Progenitor cell of endocrine pancreas (in vitro differentiated cells): ENCODE data around the gene GP2. TPM values are rescaled to one million over a fixed set of nuclear protein-coding genes. Genes with fewer than 3 reads are reported as not detected.

Experiments
- DNase-seq: peaks from one replicate; pipeline ENCODE4 v3.0.0; 2021; ENCODE audit warnings: low spot score; ENCODE audit not compliant: unreplicated experiment
- H3K27ac Mint-ChIP-seq: 2 replicates; pipeline ENCODE4 v1.8.0; 2021; ENCODE audit warnings: mild to moderate bottlenecking, moderate library complexity, mixed read lengths
- H3K27me3 Mint-ChIP-seq: 2 replicates; pipeline ENCODE4 v1.8.0; 2021; ENCODE audit warnings: mixed read lengths
- H3K36me3 Mint-ChIP-seq: 2 replicates; pipeline ENCODE4 v1.8.0; 2022; ENCODE audit warnings: mixed read lengths; ENCODE audit not compliant: insufficient read depth
- H3K4me1 Mint-ChIP-seq: 2 replicates; pipeline ENCODE4 v1.8.0; 2021; ENCODE audit warnings: low read depth, mixed read lengths
- H3K4me3 Mint-ChIP-seq: 2 replicates; pipeline ENCODE4 v1.8.0; 2021; ENCODE audit warnings: low read depth, mild to moderate bottlenecking, moderate library complexity, mixed read lengths
- H3K9me3 Mint-ChIP-seq: 2 replicates; pipeline ENCODE4 v1.8.0; 2021; ENCODE audit warnings: low read depth, mixed read lengths
- total RNA-seq: library from RNA; stranded (reverse); gene quantifications from 2 replicates; pipeline ENCODE4 v1.2.1, GENCODE V29; 2021
- TF ChIP-seq, protein P1 (sequence below): fragments of 200-600 bp; sonication (generic); IDR thresholded peaks from one replicate; pipeline ENCODE4 v1.5.0; 2021; ENCODE audit warnings: antibody characterized with exemption, mild to moderate bottlenecking; ENCODE audit not compliant: unreplicated experiment

GP2 gene
- total RNA-seq, 1 donor from 2014 or later = 13.4 TPM

DNA sequence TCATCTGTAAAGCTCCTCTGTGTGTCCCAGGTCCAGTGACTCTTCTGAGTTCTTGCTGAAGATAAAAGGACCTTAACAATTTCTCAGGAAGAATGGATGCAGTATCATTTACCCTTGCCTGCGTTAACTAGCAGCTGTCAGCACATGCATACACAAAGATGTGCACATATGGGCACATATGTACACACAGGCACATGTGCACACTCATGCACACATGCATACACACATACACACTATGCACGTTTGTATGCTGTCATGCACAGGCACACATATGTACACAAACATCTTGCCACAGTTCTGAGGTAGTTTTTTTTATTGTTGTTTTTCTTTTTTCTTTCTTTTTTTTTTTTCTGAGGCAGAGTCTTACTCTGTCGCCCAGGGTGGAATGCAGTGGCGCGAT, 24.9 kb downstream of the GP2 start:
- Mint-ChIP-seq H3K4me3 (no peak overlapping the region), H3K36me3 (no peaks in the 10 kb centered on the region), H3K4me1 (peaks cover 1% of the 10 kb centered on the region), H3K9me3 (no peaks in the 10 kb centered on the region), H3K27me3 (peaks cover 28% of the 10 kb centered on the region), H3K27ac (no peak overlapping the region)
- TF ChIP-seq, protein P1, sequence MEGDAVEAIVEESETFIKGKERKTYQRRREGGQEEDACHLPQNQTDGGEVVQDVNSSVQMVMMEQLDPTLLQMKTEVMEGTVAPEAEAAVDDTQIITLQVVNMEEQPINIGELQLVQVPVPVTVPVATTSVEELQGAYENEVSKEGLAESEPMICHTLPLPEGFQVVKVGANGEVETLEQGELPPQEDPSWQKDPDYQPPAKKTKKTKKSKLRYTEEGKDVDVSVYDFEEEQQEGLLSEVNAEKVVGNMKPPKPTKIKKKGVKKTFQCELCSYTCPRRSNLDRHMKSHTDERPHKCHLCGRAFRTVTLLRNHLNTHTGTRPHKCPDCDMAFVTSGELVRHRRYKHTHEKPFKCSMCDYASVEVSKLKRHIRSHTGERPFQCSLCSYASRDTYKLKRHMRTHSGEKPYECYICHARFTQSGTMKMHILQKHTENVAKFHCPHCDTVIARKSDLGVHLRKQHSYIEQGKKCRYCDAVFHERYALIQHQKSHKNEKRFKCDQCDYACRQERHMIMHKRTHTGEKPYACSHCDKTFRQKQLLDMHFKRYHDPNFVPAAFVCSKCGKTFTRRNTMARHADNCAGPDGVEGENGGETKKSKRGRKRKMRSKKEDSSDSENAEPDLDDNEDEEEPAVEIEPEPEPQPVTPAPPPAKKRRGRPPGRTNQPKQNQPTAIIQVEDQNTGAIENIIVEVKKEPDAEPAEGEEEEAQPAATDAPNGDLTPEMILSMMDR = no peak
- DNase-seq = no peak

DNA sequence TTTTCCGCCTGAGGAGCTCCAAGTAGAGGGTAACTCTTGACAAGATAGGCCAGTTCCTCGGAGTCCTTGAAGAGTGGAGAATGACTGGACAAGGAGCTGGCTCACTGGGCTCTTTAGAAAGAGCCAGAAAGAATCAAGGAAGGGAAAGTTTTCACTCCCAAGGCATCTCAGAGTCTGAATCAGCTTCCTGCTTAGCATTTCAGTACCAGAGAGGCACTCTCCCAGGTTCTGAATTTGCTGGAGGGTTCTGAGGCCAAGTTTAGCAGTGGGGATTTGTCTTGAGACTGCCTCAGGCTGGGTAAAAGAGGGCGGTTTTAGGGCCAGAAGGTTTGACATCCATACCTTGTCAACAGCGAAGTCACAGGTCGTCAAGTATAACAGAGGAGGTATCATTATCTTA, 25.5 kb downstream of the GP2 start:
- Mint-ChIP-seq H3K27me3 (peaks cover 28% of the 10 kb centered on the region), H3K36me3 (no peaks in the 10 kb centered on the region), H3K4me3 (no peak overlapping the region), H3K9me3 (no peaks in the 10 kb centered on the region), H3K27ac (no peak overlapping the region), H3K4me1 (peaks cover 1% of the 10 kb centered on the region)
- TF ChIP-seq, protein P1 = no peak
- no peak for DNase-seq

DNA sequence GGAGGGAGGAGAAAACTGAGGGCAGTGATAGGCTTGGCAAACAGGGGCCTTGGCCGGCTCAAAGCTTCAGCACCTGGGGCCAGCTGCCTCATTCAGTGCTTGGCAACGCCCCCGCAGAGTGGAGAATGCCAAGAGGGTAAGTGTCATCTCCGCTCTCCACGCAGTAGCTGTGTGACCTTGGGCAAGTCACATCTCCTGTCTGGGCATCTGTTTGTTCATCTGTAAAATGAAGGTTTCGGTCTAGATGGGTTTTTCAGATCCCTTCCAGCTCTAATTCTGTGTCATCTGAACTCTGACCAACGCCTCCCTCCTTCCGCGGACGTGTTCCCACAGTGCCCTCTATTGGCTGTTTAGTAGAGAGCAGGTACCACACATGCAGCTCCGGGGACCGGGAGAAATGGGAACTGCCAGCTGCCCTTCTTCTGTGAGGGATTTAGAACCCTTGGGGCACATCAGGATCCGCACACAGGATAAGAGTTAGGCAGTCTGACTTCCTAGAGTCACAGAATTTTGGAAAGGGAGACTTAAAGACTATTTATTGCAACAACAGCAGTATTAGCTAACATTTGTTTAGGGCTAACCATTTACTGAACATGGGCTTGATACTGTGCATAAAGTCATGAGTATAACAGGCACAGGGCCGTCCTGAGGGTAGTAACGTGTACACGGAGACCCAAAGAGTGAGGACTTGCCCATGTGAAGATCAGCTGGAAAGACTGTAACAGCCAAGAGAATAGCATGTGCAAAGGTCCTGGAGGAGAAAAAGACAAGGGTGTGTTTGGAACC, 26.8 kb downstream of the GP2 start:
- Mint-ChIP-seq H3K27me3 (peaks cover 21% of the 10 kb centered on the region), H3K9me3 (no peaks in the 10 kb centered on the region), H3K4me1 (peaks cover 1% of the 10 kb centered on the region), H3K4me3 (no peak overlapping the region), H3K27ac (no peak overlapping the region), H3K36me3 (no peaks in the 10 kb centered on the region)
- peak; percentile 40 for DNase-seq
- TF ChIP-seq, protein P1 = peak; percentile 81

DNA sequence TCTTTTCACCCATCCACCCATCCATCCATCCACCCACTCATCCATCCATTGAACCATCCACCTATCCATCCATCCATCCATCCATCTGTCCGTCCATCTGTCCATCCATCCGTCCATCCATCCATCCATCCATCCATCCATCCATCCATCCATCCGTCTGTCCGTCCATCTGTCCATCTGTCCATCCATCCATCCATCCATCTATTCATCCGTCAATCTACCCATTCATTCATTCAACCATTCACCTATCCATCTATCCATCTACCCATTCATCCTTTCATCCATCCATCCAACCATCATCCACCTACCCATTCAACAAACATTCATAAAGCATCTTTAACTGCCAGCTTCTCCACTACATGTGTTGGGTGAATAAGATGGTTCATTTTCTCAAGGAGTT, 28.9 kb downstream of the GP2 start:
- DNase-seq = no peak
- Mint-ChIP-seq H3K4me1 (peaks cover 1% of the 10 kb centered on the region), H3K27me3 (peaks cover 28% of the 10 kb centered on the region), H3K4me3 (no peak overlapping the region), H3K27ac (no peak overlapping the region), H3K9me3 (no peaks in the 10 kb centered on the region), H3K36me3 (no peaks in the 10 kb centered on the region)
- TF ChIP-seq, protein P1 = no peak

DNA sequence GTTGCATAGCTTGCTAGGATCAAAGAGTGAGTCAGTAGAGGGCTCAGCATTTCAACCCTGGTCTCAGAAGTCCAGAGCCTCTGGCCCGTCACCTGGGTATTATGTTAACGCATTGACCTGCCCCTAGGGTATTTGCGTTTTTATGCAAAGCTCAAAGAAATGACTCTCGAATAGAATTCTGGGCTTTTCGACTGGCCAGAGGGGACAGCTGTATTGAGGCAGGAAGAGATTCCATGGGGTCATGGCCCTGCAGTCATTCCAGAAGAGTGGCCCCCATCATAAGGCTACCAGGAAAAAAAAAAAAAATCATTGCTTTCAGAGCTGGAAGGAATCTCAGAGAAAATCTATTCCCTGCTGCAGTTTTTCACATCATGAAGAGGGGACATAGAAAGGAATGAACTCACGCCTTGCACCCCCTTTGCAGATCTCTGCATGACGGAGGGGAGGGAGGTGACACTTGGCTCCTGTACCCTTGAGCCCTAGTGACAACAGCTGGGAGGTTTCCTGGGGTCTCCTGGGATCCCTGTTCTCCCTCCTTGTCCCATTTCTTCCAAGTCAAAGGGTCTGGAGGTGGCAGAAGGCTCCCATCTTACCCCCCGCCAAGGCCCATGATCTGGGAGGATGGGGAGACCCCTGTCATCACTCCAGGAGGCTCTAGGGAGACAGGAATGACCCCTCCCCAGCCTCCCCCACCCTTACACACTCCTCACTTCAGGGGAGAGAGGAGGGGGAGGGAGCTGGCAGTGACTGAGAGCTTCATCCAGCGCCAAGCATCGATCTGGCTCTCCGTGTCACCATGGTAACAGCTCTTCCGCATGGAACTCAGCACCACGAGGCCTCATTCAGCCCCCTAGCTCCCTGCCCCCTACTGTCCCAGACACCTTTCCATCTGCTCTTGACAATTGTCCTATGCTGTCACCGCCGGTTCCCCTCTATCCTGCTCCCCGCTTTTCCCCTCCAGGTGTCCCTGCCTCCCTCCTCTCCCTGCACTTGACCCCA, 35.8 kb downstream of the GP2 start:
- Mint-ChIP-seq H3K36me3 (no peaks in the 10 kb centered on the region), H3K4me3 (no peak overlapping the region), H3K27me3 (peaks cover 13% of the 10 kb centered on the region), H3K9me3 (no peaks in the 10 kb centered on the region), H3K4me1 (peaks cover 14% of the 10 kb centered on the region), H3K27ac (no peak overlapping the region)
- TF ChIP-seq, protein P1 = no peak
- DNase-seq = no peak
